H1 (cell line): ENCODE measurements around the gene CAMK2G. TPM values are rescaled to one million over a fixed set of nuclear protein-coding genes. Genes with fewer than 3 reads are reported as not detected.
A peak's percentile ranks its signal among the peaks of the same experiment; 100 is the strongest.

Experiments
- CHD7 ChIP-seq: fragments of 300-600 bp; sonication (generic); IDR thresholded peaks from 2 replicates; pipeline ENCODE4 v1.7.1; 2012; ENCODE audit warnings: low read length, moderate library complexity, mild to moderate bottlenecking, inconsistent platforms; ENCODE audit not compliant: insufficient replicate concordance
- EP300 ChIP-seq, 2 experiments: IDR thresholded peaks; 1 replicate in 1 of 2; 2 replicates in 1 of 2; pipeline ENCODE4 v1.6.1; 2011 to 2012; ENCODE audit warnings: low read depth in 2 of 2, low read length in 2 of 2, mild to moderate bottlenecking in 2 of 2, borderline replicate concordance in 1 of 2, inconsistent platforms in 1 of 2, moderate library complexity in 1 of 2
- JUN ChIP-seq: IDR thresholded peaks from 2 replicates; pipeline ENCODE4 v1.6.1; 2011; ENCODE audit warnings: low read depth, mild to moderate bottlenecking, improper control_type of control experiment, low read length
- MAX ChIP-seq: IDR thresholded peaks from 2 replicates; pipeline ENCODE4 v1.6.1; 2012; ENCODE audit warnings: inconsistent platforms
- POLR2A ChIP-seq, 2 experiments: IDR thresholded peaks; 1 replicate in 1 of 2; 2 replicates in 1 of 2; pipeline ENCODE4 v1.6.1; 2011; ENCODE audit warnings: low read depth in 2 of 2, low read length in 2 of 2, mild to moderate bottlenecking in 2 of 2; ENCODE audit errors: control extremely low read depth in 1 of 2
- RXRA ChIP-seq: IDR thresholded peaks from 2 replicates; pipeline ENCODE4 v1.6.1; 2011; ENCODE audit warnings: low read depth, mild to moderate bottlenecking, low read length, moderate library complexity; ENCODE audit not compliant: insufficient read depth
- SRF ChIP-seq: IDR thresholded peaks from 2 replicates; pipeline ENCODE4 v1.6.1; 2011; ENCODE audit warnings: mild to moderate bottlenecking, low read depth, low read length, moderate library complexity
- TBP ChIP-seq: IDR thresholded peaks from 2 replicates; pipeline ENCODE4 v1.6.1; 2011; ENCODE audit warnings: low read depth, low read length, improper control_type of control experiment
- USF2 ChIP-seq: IDR thresholded peaks from 2 replicates; pipeline ENCODE4 v1.6.1; 2011; ENCODE audit warnings: low read length, improper control_type of control experiment
- polyA plus RNA-seq, 7 experiments: library from polyadenylated mRNA; depleted of rRNA in 3 of 7; stranded (reverse) in 5 of 7; unstranded in 2 of 7; fragments of >200 nt in 5 of 7; fragments of 200-250 nt in 2 of 7; gene quantifications; 1 replicate in 5 of 7; 2 replicates in 1 of 7; 4 replicates in 1 of 7; pipeline versions ENCODE4 v1.2.1 to v1.2.3, GENCODE V29; 2011 to 2013; ENCODE audit warnings: missing spikeins in 2 of 7, mixed read lengths in 2 of 7
- total RNA-seq: library from RNA; stranded (reverse); fragmentation: NEBNext Ultra II Directional; extraction: Animal tissue kit (Norgen Biotek cat#: 25700); gene quantifications from 2 replicates; pipeline ENCODE4 v1.2.1, GENCODE V29; 2021

CAMK2G gene
- total and polyA plus RNA-seq, 2 of the 8 experiments (the other 6 are each of a cell fraction or from before 2014, with no cell fraction given), result 28.9 to 31.7 TPM

GRCh38 chr10:73810735-73811465 lies 63.5 kb downstream of the CAMK2G start (continued):
- TF ChIP-seq CHD7 (no peak), POLR2A (IDR thresholded peaks at IDR 0.05; ENCODE audit: control extremely low read depth in 1 of 2, low read depth in 2 of 2, low read length in 2 of 2) (no peak), JUN (no peak), USF2 (no peak), RXRA (no peak), MAX (no peak; the same call in 1 of the 2 replicates), TBP (0 out of 2 replicates have a peak, but pooled peaks have one; percentile 48), EP300 (IDR thresholded peaks at IDR 0.05; ENCODE audit: borderline replicate concordance in 1 of 2, low read depth in 2 of 2, low read length in 2 of 2) (no peak), SRF (no peak)
